HepG2 (cell line): ENCODE measurements around the gene CCL4. TPM values are rescaled to one million over a fixed set of nuclear protein-coding genes. Genes with fewer than 3 reads are reported as not detected.

Experiments
- ARID3A ChIP-seq: IDR thresholded peaks from 2 replicates; pipeline ENCODE4 v1.6.1; 2012; ENCODE audit warnings: low read depth, low read length, improper control_type of control experiment
- DNMT3B ChIP-seq: conservative IDR thresholded peaks from 2 replicates; pipeline ENCODE4 v1.6.1; 2016; ENCODE audit warnings: missing biosample characterization, control low read depth
- FOXK2 ChIP-seq: fragments of 450-650 bp; IDR thresholded peaks from 2 replicates; pipeline ENCODE4 v1.6.1; 2016
- NFE2L2 ChIP-seq: fragments of 150-350 bp; IDR thresholded peaks from 2 replicates; pipeline ENCODE4 v1.6.1; 2014; ENCODE audit warnings: low read length
- SRSF4 ChIP-seq: fragments of 200-400 bp; formaldehyde crosslinking; IDR thresholded peaks from one replicate; pipeline ENCODE4 v1.6.1; 2018; ENCODE audit warnings: mild to moderate bottlenecking, low read depth, low read length, moderate library complexity; ENCODE audit not compliant: poor library complexity, severe bottlenecking
- ZNF234 ChIP-seq: sonication (generic); formaldehyde crosslinking; conservative IDR thresholded peaks from 2 replicates; pipeline ENCODE4 v1.5.1; 2020; ENCODE audit warnings: mild to moderate bottlenecking, missing genetic modification reagents
- ZNF256 ChIP-seq: sonication (generic); formaldehyde crosslinking; conservative IDR thresholded peaks from 2 replicates; pipeline ENCODE4 v1.4.0; 2020; ENCODE audit warnings: missing genetic modification reagents
- ZNF598 ChIP-seq: sonication (generic); formaldehyde crosslinking; IDR thresholded peaks from 2 replicates; pipeline ENCODE4 v1.5.1; 2020; ENCODE audit warnings: mild to moderate bottlenecking, missing genetic modification reagents, borderline replicate concordance
- ZSCAN5A ChIP-seq: sonication (generic); formaldehyde crosslinking; IDR thresholded peaks from 2 replicates; pipeline ENCODE4 v1.8.0; 2022; ENCODE audit warnings: mild to moderate bottlenecking, missing genetic modification reagents, borderline replicate concordance
- polyA plus RNA-seq, 8 experiments: library from polyadenylated mRNA; depleted of rRNA in 3 of 8; stranded (reverse) in 7 of 8; unstranded in 1 of 8; fragments of >200 nt; fragmentation: Illumina TruSeq in 4 of 8; extraction: Trizol in 4 of 8; gene quantifications; 2 replicates each; pipeline versions ENCODE4 v1.2.1 to v1.2.3, GENCODE V29; 2011 to 2016; ENCODE audit warnings: low read depth in 4 of 8, missing spikeins in 1 of 8, mixed read lengths in 1 of 8; ENCODE audit not compliant: insufficient read depth in 1 of 8
- total RNA-seq, 5 experiments: library from RNA; depleted of rRNA; stranded (reverse); fragments of >200 nt; fragmentation: Illumina TruSeq; extraction: Trizol; gene quantifications; 2 replicates each; pipeline ENCODE4 v1.2.3, GENCODE V29; 2016; ENCODE audit warnings: low read depth in 1 of 5
- TF ChIP-seq, protein P1 (sequence below): sonication (generic); formaldehyde crosslinking; IDR thresholded peaks from 2 replicates; pipeline ENCODE4 v1.5.0; 2020; ENCODE audit warnings: missing genetic modification reagents, mild to moderate bottlenecking, borderline replicate concordance

The CCL4 gene
- total and polyA plus RNA-seq, 2 of the 13 experiments (the other 11 are each of a cell fraction or from before 2014, with no cell fraction given): not detected

- TF ChIP-seq DNMT3B (no peak), ZNF256 (CRISPR knock-in tag) (no peak), SRSF4 (no peak), NFE2L2 (no peak), FOXK2 (no peak), ZNF598 (CRISPR knock-in tag) (no peak), ARID3A (no peak), ZNF234 (CRISPR knock-in tag) (no peak), ZSCAN5A (CRISPR knock-in tag) (no peak)
- TF ChIP-seq, protein P1, sequence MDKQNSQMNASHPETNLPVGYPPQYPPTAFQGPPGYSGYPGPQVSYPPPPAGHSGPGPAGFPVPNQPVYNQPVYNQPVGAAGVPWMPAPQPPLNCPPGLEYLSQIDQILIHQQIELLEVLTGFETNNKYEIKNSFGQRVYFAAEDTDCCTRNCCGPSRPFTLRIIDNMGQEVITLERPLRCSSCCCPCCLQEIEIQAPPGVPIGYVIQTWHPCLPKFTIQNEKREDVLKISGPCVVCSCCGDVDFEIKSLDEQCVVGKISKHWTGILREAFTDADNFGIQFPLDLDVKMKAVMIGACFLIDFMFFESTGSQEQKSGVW (CRISPR knock-in tag): no peak
- TF ChIP-seq, all 625 proteins: peak for 0
Measured at GRCh38 chr17:36071751-36072150, 31.9 kb upstream of the CCL4 start (continued).
